ENCODE data around the gene MARCHF9. TPM values are rescaled to one million over a fixed set of nuclear protein-coding genes. Genes with fewer than 3 reads are reported as not detected.

MARCHF9 gene
- total RNA-seq, 1 experiment from 2014 or later, result 6.2 TPM

DNA sequence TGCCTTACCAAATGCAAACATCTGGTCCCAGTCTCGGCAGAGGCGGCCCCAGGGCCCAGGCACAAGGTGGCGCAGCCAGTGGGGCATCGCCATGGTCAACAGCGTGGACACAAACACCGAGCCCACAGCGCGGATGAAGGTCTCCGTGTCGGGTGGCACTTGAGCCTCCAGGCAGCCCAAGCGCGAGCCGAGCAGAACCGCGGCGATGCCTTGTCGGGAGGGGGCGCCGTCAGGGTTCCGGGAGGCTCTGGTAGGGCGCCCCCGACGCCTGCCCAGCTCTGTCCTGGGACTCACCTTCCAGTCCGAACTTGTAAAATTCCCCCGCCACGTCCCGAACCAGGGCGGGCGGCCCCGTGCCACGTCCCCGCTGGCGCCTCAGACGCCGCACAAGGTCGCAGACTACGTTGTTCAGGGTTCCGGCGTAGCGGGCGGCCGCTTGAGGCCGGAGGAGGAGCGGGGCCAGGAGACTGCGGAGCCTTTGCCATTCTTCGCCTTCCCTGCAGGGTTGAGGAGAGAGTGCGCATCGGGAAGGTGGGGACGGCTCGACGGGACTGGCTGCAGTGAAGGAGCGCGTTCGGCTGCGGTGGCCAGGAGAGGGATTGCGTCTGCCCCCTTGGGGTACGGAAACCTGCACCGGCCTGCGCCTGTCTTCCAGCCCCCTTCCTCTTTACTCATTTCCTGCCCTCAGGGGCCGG is 10.2 kb downstream of the MARCHF9 start:
- Mint-ChIP-seq H3K36me3 (peaks cover 18% of the 10 kb centered on the region), H3K4me3 (peak overlapping the region; percentile 74), H3K4me1 (peaks cover 33% of the 10 kb centered on the region), H3K9me3 (no peaks in the 10 kb centered on the region), H3K27me3 (ENCODE audit: low read depth) (peaks cover 82% of the 10 kb centered on the region), H3K27ac (no peak overlapping the region)
- ChIA-PET CTCF (interaction anchor here (1.2 to 5.3 kb wide), 6 partner anchors 9 to 132 kb away, joined by 4 to 80 read pairs (median 6); partner anchors contain the start of genes B4GALNT1 and TSFM), POLR2A (interaction anchor here (1.2 to 1.3 kb wide), 2 partner anchors 8 to 80 kb away, joined by 6 to 7 read pairs; no protein-coding TSS in a partner anchor)
- ATAC-seq (peak; percentile 69), DNase-seq (ENCODE audit: low spot score) (peak; percentile 71)
- TF ChIP-seq SMAD4 (CRISPR knock-in tag; IDR thresholded peaks at IDR 0.05), result 0 out of 2 replicates have a peak, but pooled peaks have one; percentile 4
- TF ChIP-seq FOXP1 (CRISPR knock-in tag; IDR thresholded peaks at IDR 0.05; ENCODE audit: borderline replicate concordance), result peak; percentile 61; the same call in 1 of the 2 replicates
- 0 out of 2 replicates have a peak, but pooled peaks have one; percentile 52 for TF ChIP-seq MYBL2 (CRISPR knock-in tag; IDR thresholded peaks at IDR 0.05)
- TF ChIP-seq, protein P1, sequence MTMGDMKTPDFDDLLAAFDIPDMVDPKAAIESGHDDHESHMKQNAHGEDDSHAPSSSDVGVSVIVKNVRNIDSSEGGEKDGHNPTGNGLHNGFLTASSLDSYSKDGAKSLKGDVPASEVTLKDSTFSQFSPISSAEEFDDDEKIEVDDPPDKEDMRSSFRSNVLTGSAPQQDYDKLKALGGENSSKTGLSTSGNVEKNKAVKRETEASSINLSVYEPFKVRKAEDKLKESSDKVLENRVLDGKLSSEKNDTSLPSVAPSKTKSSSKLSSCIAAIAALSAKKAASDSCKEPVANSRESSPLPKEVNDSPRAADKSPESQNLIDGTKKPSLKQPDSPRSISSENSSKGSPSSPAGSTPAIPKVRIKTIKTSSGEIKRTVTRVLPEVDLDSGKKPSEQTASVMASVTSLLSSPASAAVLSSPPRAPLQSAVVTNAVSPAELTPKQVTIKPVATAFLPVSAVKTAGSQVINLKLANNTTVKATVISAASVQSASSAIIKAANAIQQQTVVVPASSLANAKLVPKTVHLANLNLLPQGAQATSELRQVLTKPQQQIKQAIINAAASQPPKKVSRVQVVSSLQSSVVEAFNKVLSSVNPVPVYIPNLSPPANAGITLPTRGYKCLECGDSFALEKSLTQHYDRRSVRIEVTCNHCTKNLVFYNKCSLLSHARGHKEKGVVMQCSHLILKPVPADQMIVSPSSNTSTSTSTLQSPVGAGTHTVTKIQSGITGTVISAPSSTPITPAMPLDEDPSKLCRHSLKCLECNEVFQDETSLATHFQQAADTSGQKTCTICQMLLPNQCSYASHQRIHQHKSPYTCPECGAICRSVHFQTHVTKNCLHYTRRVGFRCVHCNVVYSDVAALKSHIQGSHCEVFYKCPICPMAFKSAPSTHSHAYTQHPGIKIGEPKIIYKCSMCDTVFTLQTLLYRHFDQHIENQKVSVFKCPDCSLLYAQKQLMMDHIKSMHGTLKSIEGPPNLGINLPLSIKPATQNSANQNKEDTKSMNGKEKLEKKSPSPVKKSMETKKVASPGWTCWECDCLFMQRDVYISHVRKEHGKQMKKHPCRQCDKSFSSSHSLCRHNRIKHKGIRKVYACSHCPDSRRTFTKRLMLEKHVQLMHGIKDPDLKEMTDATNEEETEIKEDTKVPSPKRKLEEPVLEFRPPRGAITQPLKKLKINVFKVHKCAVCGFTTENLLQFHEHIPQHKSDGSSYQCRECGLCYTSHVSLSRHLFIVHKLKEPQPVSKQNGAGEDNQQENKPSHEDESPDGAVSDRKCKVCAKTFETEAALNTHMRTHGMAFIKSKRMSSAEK (CRISPR knock-in tag; IDR thresholded peaks at IDR 0.05; ENCODE audit: borderline replicate concordance), result no peak
- TF ChIP-seq NR1H2 (CRISPR knock-in tag; IDR thresholded peaks at IDR 0.05), result 0 out of 2 replicates have a peak, but pooled peaks have one; percentile 2
- no peak for TF ChIP-seq NFE2L1 (CRISPR knock-in tag; IDR thresholded peaks at IDR 0.05)
- TF ChIP-seq, protein P2, sequence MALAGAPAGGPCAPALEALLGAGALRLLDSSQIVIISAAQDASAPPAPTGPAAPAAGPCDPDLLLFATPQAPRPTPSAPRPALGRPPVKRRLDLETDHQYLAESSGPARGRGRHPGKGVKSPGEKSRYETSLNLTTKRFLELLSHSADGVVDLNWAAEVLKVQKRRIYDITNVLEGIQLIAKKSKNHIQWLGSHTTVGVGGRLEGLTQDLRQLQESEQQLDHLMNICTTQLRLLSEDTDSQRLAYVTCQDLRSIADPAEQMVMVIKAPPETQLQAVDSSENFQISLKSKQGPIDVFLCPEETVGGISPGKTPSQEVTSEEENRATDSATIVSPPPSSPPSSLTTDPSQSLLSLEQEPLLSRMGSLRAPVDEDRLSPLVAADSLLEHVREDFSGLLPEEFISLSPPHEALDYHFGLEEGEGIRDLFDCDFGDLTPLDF (CRISPR knock-in tag; IDR thresholded peaks at IDR 0.05), result no peak
- TF ChIP-seq HMGA2 (CRISPR knock-in tag; IDR thresholded peaks at IDR 0.05), result no peak
- 0 out of 2 replicates have a peak, but pooled peaks have one; percentile 36 for TF ChIP-seq KAT7 (CRISPR knock-in tag; IDR thresholded peaks at IDR 0.05; ENCODE audit: borderline replicate concordance)
- TF ChIP-seq TCF7 (CRISPR knock-in tag; IDR thresholded peaks at IDR 0.05; ENCODE audit: low read depth), result 0 out of 2 replicates have a peak, but pooled peaks have one; percentile 60
- TF ChIP-seq, protein P3, sequence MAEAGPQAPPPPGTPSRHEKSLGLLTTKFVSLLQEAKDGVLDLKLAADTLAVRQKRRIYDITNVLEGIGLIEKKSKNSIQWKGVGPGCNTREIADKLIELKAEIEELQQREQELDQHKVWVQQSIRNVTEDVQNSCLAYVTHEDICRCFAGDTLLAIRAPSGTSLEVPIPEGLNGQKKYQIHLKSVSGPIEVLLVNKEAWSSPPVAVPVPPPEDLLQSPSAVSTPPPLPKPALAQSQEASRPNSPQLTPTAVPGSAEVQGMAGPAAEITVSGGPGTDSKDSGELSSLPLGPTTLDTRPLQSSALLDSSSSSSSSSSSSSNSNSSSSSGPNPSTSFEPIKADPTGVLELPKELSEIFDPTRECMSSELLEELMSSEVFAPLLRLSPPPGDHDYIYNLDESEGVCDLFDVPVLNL (CRISPR knock-in tag; IDR thresholded peaks at IDR 0.05; ENCODE audit: borderline replicate concordance, low read depth), result no peak
- TF ChIP-seq, protein P4, sequence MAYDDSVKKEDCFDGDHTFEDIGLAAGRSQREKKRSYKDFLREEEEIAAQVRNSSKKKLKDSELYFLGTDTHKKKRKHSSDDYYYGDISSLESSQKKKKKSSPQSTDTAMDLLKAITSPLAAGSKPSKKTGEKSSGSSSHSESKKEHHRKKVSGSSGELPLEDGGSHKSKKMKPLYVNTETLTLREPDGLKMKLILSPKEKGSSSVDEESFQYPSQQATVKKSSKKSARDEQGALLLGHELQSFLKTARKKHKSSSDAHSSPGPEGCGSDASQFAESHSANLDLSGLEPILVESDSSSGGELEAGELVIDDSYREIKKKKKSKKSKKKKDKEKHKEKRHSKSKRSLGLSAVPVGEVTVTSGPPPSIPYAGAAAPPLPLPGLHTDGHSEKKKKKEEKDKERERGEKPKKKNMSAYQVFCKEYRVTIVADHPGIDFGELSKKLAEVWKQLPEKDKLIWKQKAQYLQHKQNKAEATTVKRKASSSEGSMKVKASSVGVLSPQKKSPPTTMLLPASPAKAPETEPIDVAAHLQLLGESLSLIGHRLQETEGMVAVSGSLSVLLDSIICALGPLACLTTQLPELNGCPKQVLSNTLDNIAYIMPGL (CRISPR knock-in tag; IDR thresholded peaks at IDR 0.05), result peak; percentile 88
- TF ChIP-seq, protein P5, sequence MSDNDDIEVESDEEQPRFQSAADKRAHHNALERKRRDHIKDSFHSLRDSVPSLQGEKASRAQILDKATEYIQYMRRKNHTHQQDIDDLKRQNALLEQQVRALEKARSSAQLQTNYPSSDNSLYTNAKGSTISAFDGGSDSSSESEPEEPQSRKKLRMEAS (CRISPR knock-in tag; IDR thresholded peaks at IDR 0.05), result peak; percentile 71; the same call in 1 of the 2 replicates
- 0 out of 2 replicates have a peak, but pooled peaks have one; percentile 46 for TF ChIP-seq SMAD3 (CRISPR knock-in tag; IDR thresholded peaks at IDR 0.05; ENCODE audit: borderline replicate concordance)
- 0 out of 2 replicates have a peak, but pooled peaks have one; percentile 28 for TF ChIP-seq RELA (CRISPR knock-in tag; IDR thresholded peaks at IDR 0.05; ENCODE audit: borderline replicate concordance)
- TF ChIP-seq, protein P6, sequence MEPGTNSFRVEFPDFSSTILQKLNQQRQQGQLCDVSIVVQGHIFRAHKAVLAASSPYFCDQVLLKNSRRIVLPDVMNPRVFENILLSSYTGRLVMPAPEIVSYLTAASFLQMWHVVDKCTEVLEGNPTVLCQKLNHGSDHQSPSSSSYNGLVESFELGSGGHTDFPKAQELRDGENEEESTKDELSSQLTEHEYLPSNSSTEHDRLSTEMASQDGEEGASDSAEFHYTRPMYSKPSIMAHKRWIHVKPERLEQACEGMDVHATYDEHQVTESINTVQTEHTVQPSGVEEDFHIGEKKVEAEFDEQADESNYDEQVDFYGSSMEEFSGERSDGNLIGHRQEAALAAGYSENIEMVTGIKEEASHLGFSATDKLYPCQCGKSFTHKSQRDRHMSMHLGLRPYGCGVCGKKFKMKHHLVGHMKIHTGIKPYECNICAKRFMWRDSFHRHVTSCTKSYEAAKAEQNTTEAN (CRISPR knock-in tag; IDR thresholded peaks at IDR 0.05), result peak; percentile 26; the same call in 1 of the 2 replicates
- TF ChIP-seq, protein P7, sequence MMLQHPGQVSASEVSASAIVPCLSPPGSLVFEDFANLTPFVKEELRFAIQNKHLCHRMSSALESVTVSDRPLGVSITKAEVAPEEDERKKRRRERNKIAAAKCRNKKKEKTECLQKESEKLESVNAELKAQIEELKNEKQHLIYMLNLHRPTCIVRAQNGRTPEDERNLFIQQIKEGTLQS (CRISPR knock-in tag; conservative IDR thresholded peaks at IDR 0.05), result no peak
- TF ChIP-seq, protein P8, sequence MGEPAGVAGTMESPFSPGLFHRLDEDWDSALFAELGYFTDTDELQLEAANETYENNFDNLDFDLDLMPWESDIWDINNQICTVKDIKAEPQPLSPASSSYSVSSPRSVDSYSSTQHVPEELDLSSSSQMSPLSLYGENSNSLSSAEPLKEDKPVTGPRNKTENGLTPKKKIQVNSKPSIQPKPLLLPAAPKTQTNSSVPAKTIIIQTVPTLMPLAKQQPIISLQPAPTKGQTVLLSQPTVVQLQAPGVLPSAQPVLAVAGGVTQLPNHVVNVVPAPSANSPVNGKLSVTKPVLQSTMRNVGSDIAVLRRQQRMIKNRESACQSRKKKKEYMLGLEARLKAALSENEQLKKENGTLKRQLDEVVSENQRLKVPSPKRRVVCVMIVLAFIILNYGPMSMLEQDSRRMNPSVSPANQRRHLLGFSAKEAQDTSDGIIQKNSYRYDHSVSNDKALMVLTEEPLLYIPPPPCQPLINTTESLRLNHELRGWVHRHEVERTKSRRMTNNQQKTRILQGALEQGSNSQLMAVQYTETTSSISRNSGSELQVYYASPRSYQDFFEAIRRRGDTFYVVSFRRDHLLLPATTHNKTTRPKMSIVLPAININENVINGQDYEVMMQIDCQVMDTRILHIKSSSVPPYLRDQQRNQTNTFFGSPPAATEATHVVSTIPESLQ (CRISPR knock-in tag; IDR thresholded peaks at IDR 0.05), result no peak
